HepG2 (cell line): ENCODE measurements around the gene TRABD. TPM values are rescaled to one million over a fixed set of nuclear protein-coding genes. Genes with fewer than 3 reads are reported as not detected.
A peak's percentile ranks its signal among the peaks of the same experiment; 100 is the strongest.

Source experiments
- FOXJ3 ChIP-seq: sonication (generic); formaldehyde crosslinking; IDR thresholded peaks from 2 replicates; pipeline ENCODE4 v1.4.0; 2020; ENCODE audit warnings: missing genetic modification reagents, mild to moderate bottlenecking, borderline replicate concordance
- HNF1B ChIP-seq: sonication (generic); formaldehyde crosslinking; IDR thresholded peaks from 2 replicates; pipeline ENCODE4 v1.5.1; 2020; ENCODE audit warnings: mild to moderate bottlenecking, moderate library complexity, missing genetic modification reagents
- KAT8 ChIP-seq: IDR thresholded peaks from 2 replicates; pipeline ENCODE4 v1.6.1; 2016; ENCODE audit warnings: missing genetic modification reagents, missing compliant biosample characterization
- KLF16 ChIP-seq, 2 experiments: sonication (generic) in 1 of 2; formaldehyde crosslinking in 1 of 2; IDR thresholded peaks; 2 replicates each; pipeline versions ENCODE4 v1.6.1 to v1.8.0; 2016 to 2023; ENCODE audit warnings: missing genetic modification reagents in 2 of 2, missing compliant biosample characterization in 1 of 2
- MLXIP ChIP-seq: sonication (generic); formaldehyde crosslinking; IDR thresholded peaks from 2 replicates; pipeline ENCODE4 v1.9.0; 2021; ENCODE audit warnings: missing genetic modification reagents, borderline replicate concordance
- MYC ChIP-seq: sonication (generic); formaldehyde crosslinking; IDR thresholded peaks from 2 replicates; pipeline ENCODE4 v1.9.0; 2021; ENCODE audit warnings: missing genetic modification reagents, borderline replicate concordance
- NFYB ChIP-seq: sonication (generic); formaldehyde crosslinking; IDR thresholded peaks from 2 replicates; pipeline ENCODE4 v1.4.0; 2020; ENCODE audit warnings: missing genetic modification reagents
- NRL ChIP-seq: sonication (generic); formaldehyde crosslinking; IDR thresholded peaks from 2 replicates; pipeline ENCODE4 v1.5.0; 2020; ENCODE audit warnings: missing genetic modification reagents, mild to moderate bottlenecking, moderate library complexity, borderline replicate concordance
- REL ChIP-seq: sonication (generic); formaldehyde crosslinking; conservative IDR thresholded peaks from 2 replicates; pipeline ENCODE4 v1.8.0; 2022; ENCODE audit warnings: mild to moderate bottlenecking, missing genetic modification reagents, moderate library complexity
- SP4 ChIP-seq: sonication (generic); formaldehyde crosslinking; IDR thresholded peaks from 2 replicates; pipeline ENCODE4 v1.8.1; 2023; ENCODE audit warnings: mild to moderate bottlenecking, missing genetic modification reagents
- THAP8 ChIP-seq: sonication (generic); formaldehyde crosslinking; IDR thresholded peaks from 2 replicates; pipeline ENCODE4 v1.5.1; 2020; ENCODE audit warnings: missing genetic modification reagents, mild to moderate bottlenecking, borderline replicate concordance
- ZFP1 ChIP-seq: IDR thresholded peaks from 2 replicates; pipeline ENCODE4 v1.6.1; 2016
- ZMAT3 ChIP-seq: sonication (generic); formaldehyde crosslinking; conservative IDR thresholded peaks from 2 replicates; pipeline ENCODE4 v1.7.0; 2021; ENCODE audit warnings: missing genetic modification reagents
- ZNF142 ChIP-seq: sonication (generic); formaldehyde crosslinking; IDR thresholded peaks from 2 replicates; pipeline ENCODE4 v1.4.0; 2020; ENCODE audit warnings: missing genetic modification reagents
- ZNF160 ChIP-seq: sonication (generic); formaldehyde crosslinking; IDR thresholded peaks from 2 replicates; pipeline ENCODE4 v1.8.0; 2022; ENCODE audit warnings: mild to moderate bottlenecking, inconsistent platforms, missing genetic modification reagents
- ZNF337 ChIP-seq: sonication (generic); formaldehyde crosslinking; IDR thresholded peaks from 2 replicates; pipeline ENCODE4 v1.5.1; 2020; ENCODE audit warnings: missing genetic modification reagents, low read depth, mild to moderate bottlenecking, borderline replicate concordance
- ZNF34 ChIP-seq: sonication (generic); formaldehyde crosslinking; IDR thresholded peaks from 2 replicates; pipeline ENCODE4 v1.4.0; 2020; ENCODE audit warnings: mild to moderate bottlenecking, missing genetic modification reagents, borderline replicate concordance
- polyA plus RNA-seq, 8 experiments: library from polyadenylated mRNA; depleted of rRNA in 3 of 8; stranded (reverse) in 7 of 8; unstranded in 1 of 8; fragments of >200 nt; fragmentation: Illumina TruSeq in 4 of 8; extraction: Trizol in 4 of 8; gene quantifications; 2 replicates each; pipeline versions ENCODE4 v1.2.1 to v1.2.3, GENCODE V29; 2011 to 2016; ENCODE audit warnings: low read depth in 4 of 8, missing spikeins in 1 of 8, mixed read lengths in 1 of 8; ENCODE audit not compliant: insufficient read depth in 1 of 8
- total RNA-seq, 5 experiments: library from RNA; depleted of rRNA; stranded (reverse); fragments of >200 nt; fragmentation: Illumina TruSeq; extraction: Trizol; gene quantifications; 2 replicates each; pipeline ENCODE4 v1.2.3, GENCODE V29; 2016; ENCODE audit warnings: low read depth in 1 of 5

Gene TRABD
- total and polyA plus RNA-seq, 2 of the 13 experiments (the other 11 are each of a cell fraction or from before 2014, with no cell fraction given), result 21.5 to 28.9 TPM

GRCh38 chr22:50244420-50245213 lies 58.9 kb downstream of the TRABD start, which contains the start of gene TUBGCP6 (continued):
- TF ChIP-seq NRL (CRISPR knock-in tag) (no peak), KAT8 (CRISPR knock-in tag) (peak; percentile 99), REL (no peak), MYC (CRISPR knock-in tag) (peak; percentile 81), SP4 (CRISPR knock-in tag) (peak; percentile 64; the same call in 1 of the 2 replicates), ZFP1 (CRISPR knock-in tag) (0 out of 2 replicates have a peak, but pooled peaks have one; percentile 53), ZNF337 (0 out of 2 replicates have a peak, but pooled peaks have one; percentile 69), ZNF160 (CRISPR knock-in tag) (peak; percentile 78), NFYB (peak; percentile 81), ZNF142 (CRISPR knock-in tag) (peak; percentile 78), HNF1B (CRISPR knock-in tag) (peak; percentile 83), ZMAT3 (CRISPR knock-in tag) (peak; percentile 98), MLXIP (peak; percentile 59; the same call in 1 of the 2 replicates), THAP8 (CRISPR knock-in tag) (0 out of 2 replicates have a peak, but pooled peaks have one; percentile 50), ZNF34 (peak; percentile 48; the same call in 1 of the 2 replicates), KLF16 (CRISPR knock-in tag; IDR thresholded peaks at IDR 0.05) (peak in 1 of 2 experiments; percentile 95; a peak in 2 of 4 replicates), FOXJ3 (CRISPR knock-in tag) (peak; percentile 71; the same call in 1 of the 2 replicates)
